HG02884 (cell line): ENCODE results near the gene SOST.

Source experiments
- ATAC-seq: cut with Tn5 transposase; IDR thresholded peaks from one replicate; pipeline ENCODE4 v1.9.1; 2021; ENCODE audit warnings: mild to moderate bottlenecking, moderate library complexity; ENCODE audit not compliant: unreplicated experiment

Gene SOST

GRCh38 chr17:43774304-43775250 is 16.0 kb upstream of the SOST start:
- ATAC-seq = no peak

DNA sequence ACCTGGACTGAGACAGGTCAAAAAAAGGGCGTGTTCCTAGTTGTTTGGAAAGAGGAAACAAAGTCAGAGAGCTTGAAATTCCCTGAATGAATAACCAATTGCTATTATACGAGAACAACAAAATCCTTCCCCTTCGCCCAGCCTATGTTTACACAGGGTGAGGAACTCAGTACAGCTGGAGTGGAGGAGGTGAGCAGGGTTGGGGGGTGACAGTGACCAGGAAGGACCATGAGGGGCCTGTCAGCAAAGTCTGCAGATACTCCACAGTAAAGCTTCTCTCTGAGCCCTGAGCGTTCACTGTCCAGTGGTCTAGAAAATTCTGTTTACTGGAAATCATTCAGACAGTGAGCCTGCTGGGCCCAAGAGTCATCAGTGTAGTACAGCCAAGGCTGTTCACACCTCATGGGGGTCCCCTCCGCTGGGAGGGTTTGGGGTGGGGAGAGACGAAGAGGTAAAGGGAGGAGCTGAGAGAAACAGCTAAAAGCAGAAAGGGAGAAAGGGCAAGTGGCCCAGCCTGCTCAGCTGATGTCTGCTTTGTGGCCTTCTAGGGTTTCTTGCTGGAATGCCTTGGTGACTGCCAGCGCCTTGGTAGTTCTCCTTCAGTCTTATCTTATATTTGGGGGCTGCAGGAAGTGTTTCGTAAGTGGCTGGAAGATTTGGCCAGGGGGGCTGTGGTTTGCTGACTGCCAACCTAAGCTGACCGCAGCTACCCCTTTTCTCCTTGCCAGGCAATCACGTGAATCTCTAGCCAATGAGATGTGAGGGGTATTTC is 14.5 kb upstream of the SOST start:
- no peak for ATAC-seq

GRCh38 chr17:43771463-43771862 is 12.9 kb upstream of the SOST start:
- no peak for ATAC-seq

- ATAC-seq = no peak
Measured at GRCh38 chr17:43770957-43771356, 12.4 kb upstream of the SOST start.

DNA sequence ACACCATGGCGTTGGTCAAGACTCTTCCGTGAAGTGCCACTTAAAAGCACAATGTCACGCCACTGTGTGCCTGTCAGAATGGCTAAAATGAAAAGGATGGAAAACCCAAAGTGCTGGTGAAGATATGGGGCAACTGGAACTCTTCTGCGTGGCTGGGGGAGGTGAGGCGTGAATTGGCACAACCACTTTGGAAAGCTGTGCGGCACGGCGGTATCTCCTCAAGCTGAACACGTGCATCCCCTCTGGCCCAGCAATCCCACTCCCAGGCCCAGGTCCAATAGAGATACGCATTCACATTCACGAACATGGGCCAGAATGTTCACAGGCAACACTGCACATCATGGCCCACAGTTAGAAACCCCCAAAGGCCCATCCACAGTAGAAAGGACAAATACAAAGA is 11.3 kb upstream of the SOST start:
- no peak for ATAC-seq

- no peak for ATAC-seq
Measured at GRCh38 chr17:43769426-43769825, 10.8 kb upstream of the SOST start.

- no peak for ATAC-seq
Measured at GRCh38 chr17:43768943-43769342, 10.4 kb upstream of the SOST start.

DNA sequence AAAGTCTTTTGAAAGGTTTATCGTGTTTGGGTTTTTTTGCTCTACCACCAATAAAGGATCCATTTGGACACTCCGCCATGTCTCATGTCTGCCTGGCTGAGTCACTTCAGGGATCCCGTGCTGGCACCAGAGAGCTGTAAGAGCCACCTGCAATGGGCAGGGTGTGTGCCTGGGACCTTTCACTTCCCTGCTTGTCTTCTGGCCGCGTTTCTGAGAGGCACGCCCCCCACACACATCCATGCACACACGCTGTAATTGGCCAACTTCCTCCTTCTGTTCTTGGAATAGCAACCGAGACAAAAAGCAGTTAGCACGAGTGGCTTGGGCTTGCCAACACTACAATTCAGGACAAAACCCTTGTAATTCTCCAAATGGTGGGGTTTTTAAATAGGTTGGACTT is 9.8 kb upstream of the SOST start:
- ATAC-seq = no peak

- no peak for ATAC-seq
Measured at GRCh38 chr17:43767713-43768059, 9.1 kb upstream of the SOST start.

GRCh38 chr17:43767053-43767712 is 8.6 kb upstream of the SOST start:
- no peak for ATAC-seq

GRCh38 chr17:43766413-43767052 is 7.9 kb upstream of the SOST start:
- ATAC-seq = no peak

DNA sequence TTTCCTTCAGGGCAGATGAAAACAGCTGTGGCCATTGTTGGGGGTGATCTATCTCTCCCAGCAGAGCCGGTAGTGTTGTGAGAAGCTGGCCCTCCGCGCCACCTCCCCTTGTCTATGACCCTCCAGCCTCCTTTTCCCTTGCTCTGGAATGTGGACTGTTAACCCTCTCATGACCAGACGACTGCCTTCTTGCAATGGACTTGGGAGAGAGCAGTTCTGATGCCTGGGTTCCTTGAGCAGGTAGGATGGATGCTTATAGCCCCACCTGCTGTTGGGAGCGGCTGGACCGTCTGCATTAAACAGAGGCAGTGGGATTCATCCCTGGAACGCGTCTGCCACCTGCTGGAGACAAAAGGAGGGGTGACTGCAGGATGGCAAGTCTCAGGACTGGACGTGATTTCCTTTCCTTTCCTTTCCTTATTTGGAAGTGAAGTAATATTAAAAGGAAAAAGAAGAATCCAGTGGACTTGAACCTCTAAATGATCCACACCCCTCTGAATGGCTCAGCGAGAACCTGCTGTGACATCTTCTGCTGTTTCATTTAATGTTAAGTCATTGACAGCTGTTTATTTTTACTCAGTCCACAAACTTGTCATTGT is 1.8 kb upstream of the SOST start:
- no peak for ATAC-seq

GRCh38 chr17:43759836-43760235 is 1.2 kb upstream of the SOST start:
- no peak for ATAC-seq

DNA sequence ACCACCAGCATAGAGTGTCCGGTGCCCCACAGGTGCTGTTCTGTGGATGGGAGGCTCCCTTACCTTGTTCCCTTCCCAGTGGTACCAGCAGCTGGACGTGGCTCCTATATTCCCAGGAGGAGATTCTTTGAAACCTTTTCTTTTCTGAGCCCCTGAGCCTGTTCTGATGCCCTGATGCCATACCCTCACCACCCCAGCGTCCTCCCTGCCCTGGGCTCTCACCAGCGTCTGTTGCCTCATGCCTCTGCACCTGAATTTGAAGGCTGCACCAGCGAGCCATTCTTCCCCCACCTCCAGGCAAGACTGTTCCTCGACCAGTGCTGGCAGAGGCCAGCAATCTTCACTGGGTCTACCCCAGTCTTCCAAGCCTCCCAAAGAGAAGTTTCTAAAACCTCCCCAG is 505 bp downstream of the SOST start:
- ATAC-seq = no peak

DNA sequence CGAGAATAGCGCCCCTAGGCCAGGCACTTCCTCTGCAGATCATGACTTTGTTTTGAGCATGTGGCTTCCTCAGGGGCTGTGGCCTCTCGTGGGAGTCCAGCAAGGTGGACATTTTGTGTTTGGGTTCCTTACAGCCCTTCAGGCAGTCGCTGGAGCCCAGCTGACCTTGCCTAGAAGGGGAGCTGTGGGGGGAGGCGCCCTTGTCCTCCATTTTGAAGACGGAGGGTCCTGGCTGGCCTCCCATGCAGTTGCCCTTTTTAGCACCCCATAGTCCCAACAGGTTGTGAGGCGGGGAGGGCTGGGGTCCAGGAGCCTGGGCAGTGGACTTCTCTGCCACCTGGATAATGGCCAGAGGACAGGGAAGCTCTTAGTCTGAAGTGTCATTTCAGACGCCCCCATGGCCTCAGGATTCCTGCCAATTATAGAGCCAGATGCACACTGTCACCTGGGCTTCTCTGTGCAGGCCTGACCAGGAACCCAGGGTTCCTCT is 1.4 kb downstream of the SOST start:
- ATAC-seq = no peak

- ATAC-seq = no peak
Measured at GRCh38 chr17:43756201-43756600, 2.4 kb downstream of the SOST start.

- ATAC-seq = no peak
Measured at GRCh38 chr17:43755389-43755875, 3.2 kb downstream of the SOST start.

DNA sequence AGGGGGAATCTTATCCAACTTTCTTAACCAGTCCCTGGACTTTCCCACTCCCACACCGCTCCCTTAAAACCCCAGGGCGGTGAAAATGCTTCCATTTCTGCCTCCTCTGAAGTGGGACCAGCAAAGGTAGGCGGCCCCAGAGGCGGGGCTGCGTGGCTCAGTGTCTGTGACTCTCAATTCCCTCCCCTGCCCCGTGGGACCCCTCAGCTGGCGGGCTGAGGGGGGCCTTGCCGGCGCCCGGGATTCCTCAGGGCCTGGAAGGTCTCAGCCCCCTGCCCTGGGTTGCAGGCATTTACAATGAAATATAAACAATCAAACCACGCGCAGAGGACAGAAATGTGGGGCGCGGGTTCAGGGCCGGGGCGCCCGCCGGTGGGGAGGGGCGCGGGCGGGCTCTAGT is 3.6 kb downstream of the SOST start:
- no peak for ATAC-seq

- ATAC-seq = no peak
Measured at GRCh38 chr17:43753493-43754129, 5.0 kb downstream of the SOST start.

- ATAC-seq = no peak
Measured at GRCh38 chr17:43750153-43750552, 8.4 kb downstream of the SOST start.
